GM12878 (cell line): ENCODE measurements around the gene SIGLEC6. TPM values are rescaled to one million over a fixed set of nuclear protein-coding genes. Genes with fewer than 3 reads are reported as not detected.

ENCODE experiments used
- ATAC-seq: fragments of 200-7000 bp; cut with Tn5 transposase; 3 replicates; pipeline ENCODE4 v1.9.1; 2020; ENCODE audit warnings: mild to moderate bottlenecking, moderate library complexity
- BruUV-seq: library from RNA; stranded (reverse); fragments of 400-500 nt; replicated peaks from 2 replicates; lab custom pipeline; 2021; lab: Mats Ljungman, UMichigan
- CTCF ChIA-PET: fragments of 300-600 bp; sonication (Branson Sonifier 250); formaldehyde crosslinking; extraction: SDS; loops from one replicate; lab custom pipeline; 2021; ENCODE audit warnings: inconsistent platforms; lab: Yijun Ruan, JAX
- POLR2A ChIA-PET: fragments of 350-600 bp; formaldehyde crosslinking; extraction: SDS; loops from one replicate; lab custom pipeline; 2021; ENCODE audit warnings: inconsistent platforms; lab: Charles Lee
- RAD21 ChIA-PET: fragments of 300-600 bp; sonication (Branson Sonifier 250); formaldehyde crosslinking; loops from one replicate; lab custom pipeline; 2023; ENCODE audit warnings: antibody characterized with exemption; ENCODE audit not compliant: unreplicated experiment; lab: Charles Lee
- SMC1A ChIA-PET: fragments of 300-600 bp; sonication (Branson Sonifier 250); formaldehyde crosslinking; loops from one replicate; lab custom pipeline; 2023; ENCODE audit not compliant: unreplicated experiment, uncharacterized antibody; lab: Charles Lee
- DNase-seq: peaks from one replicate; pipeline ENCODE4 v3.0.0-alpha.2; 2011; ENCODE audit warnings: low read depth, low spot score
- FAIRE-seq: peaks from 3 replicates; lab custom pipeline; 2011; peaks lifted over from hg19 to GRCh38; lab: Jason Lieb, UNC
- H2AFZ ChIP-seq: 2 replicates; pipeline ENCODE4 v1.6.0; 2011; ENCODE audit warnings: low read depth, low read length, control low read depth; ENCODE audit not compliant: control insufficient read depth
- H3K27ac ChIP-seq: 2 replicates; pipeline ENCODE4 v1.5.1; 2011; ENCODE audit warnings: control low read depth; ENCODE audit not compliant: control insufficient read depth, insufficient read depth
- H3K27me3 ChIP-seq, 2 experiments: replicated peaks in 1 of 2; 2 replicates each; pipeline versions ENCODE4 v1.6.0 to v1.6.1; 2011; ENCODE audit warnings: low read length in 1 of 2; ENCODE audit not compliant: control insufficient read depth in 2 of 2, insufficient read depth in 2 of 2
- H3K36me3 ChIP-seq, 2 experiments: 2 replicates each; pipeline ENCODE4 v1.5.1; 2011; ENCODE audit warnings: low read length in 1 of 2; ENCODE audit not compliant: control insufficient read depth in 2 of 2, insufficient read depth in 2 of 2
- H3K4me1 ChIP-seq: 2 replicates; pipeline ENCODE4 v1.6.1; 2011; ENCODE audit warnings: mild to moderate bottlenecking, low read length, moderate library complexity, mixed read lengths; ENCODE audit not compliant: control insufficient read depth, insufficient read depth
- H3K4me2 ChIP-seq: 2 replicates; pipeline ENCODE4 v1.6.0; 2011; ENCODE audit warnings: control low read depth; ENCODE audit not compliant: control insufficient read depth, insufficient read depth
- H3K4me3 ChIP-seq: fragments of 200-600 bp; sonication (generic); 2 replicates; pipeline ENCODE4 v1.5.1; 2016
- H3K79me2 ChIP-seq: 2 replicates; pipeline ENCODE4 v1.6.0; 2011; ENCODE audit warnings: low read length; ENCODE audit not compliant: control insufficient read depth, insufficient read depth
- H3K9ac ChIP-seq: 2 replicates; pipeline ENCODE4 v1.8.0; 2011; ENCODE audit warnings: low read length, control low read depth, mixed read lengths; ENCODE audit not compliant: control insufficient read depth, insufficient read depth
- H3K9me3 ChIP-seq: replicated peaks from 3 replicates; pipeline ENCODE4 v1.5.1; 2011; ENCODE audit warnings: mild to moderate bottlenecking, low read length; ENCODE audit not compliant: control insufficient read depth, insufficient read depth
- H4K20me1 ChIP-seq: 2 replicates; pipeline ENCODE4 v1.6.0; 2011; ENCODE audit not compliant: control insufficient read depth, insufficient read depth
- BCL3 ChIP-seq: IDR thresholded peaks from 2 replicates; pipeline ENCODE4 v1.6.1; 2011; ENCODE audit warnings: borderline replicate concordance, low read depth, mild to moderate bottlenecking, moderate library complexity, low read length; ENCODE audit not compliant: insufficient read depth, poor library complexity, severe bottlenecking
- CHD2 ChIP-seq: IDR thresholded peaks from 2 replicates; pipeline ENCODE4 v1.6.1; 2011; ENCODE audit warnings: low read depth, low read length, improper control_type of control experiment, borderline replicate concordance
- JUNB ChIP-seq: IDR thresholded peaks from 2 replicates; pipeline ENCODE4 v1.6.1; 2016; ENCODE audit warnings: antibody characterized with exemption, mild to moderate bottlenecking
- MLLT1 ChIP-seq: fragments of 450-650 bp; IDR thresholded peaks from 2 replicates; pipeline ENCODE4 v1.6.1; 2016; ENCODE audit warnings: mild to moderate bottlenecking
- MTA3 ChIP-seq: IDR thresholded peaks from 2 replicates; pipeline ENCODE4 v1.6.1; 2012; ENCODE audit warnings: low read length, inconsistent platforms, borderline replicate concordance
- PRDM15 ChIP-seq: fragments of 450-650 bp; formaldehyde crosslinking; IDR thresholded peaks from 2 replicates; pipeline ENCODE4 v1.4.0; 2020; ENCODE audit warnings: mild to moderate bottlenecking, moderate library complexity
- RAD21 ChIP-seq: IDR thresholded peaks from 2 replicates; pipeline ENCODE4 v1.6.1; 2011; ENCODE audit warnings: mild to moderate bottlenecking, low read depth, low read length, moderate library complexity; ENCODE audit not compliant: insufficient read depth
- SMAD5 ChIP-seq: IDR thresholded peaks from 2 replicates; pipeline ENCODE4 v1.6.1; 2016; ENCODE audit warnings: antibody characterized with exemption, low read depth
- SUPT20H ChIP-seq: IDR thresholded peaks from 2 replicates; pipeline ENCODE4 v1.6.1; 2011; ENCODE audit warnings: low read depth, mild to moderate bottlenecking, low read length, moderate library complexity, borderline replicate concordance; ENCODE audit not compliant: control insufficient read depth
- TBL1XR1 ChIP-seq: IDR thresholded peaks from 2 replicates; pipeline ENCODE4 v1.6.1; 2012; ENCODE audit warnings: low read depth, low read length, improper control_type of control experiment
- ZNF24 ChIP-seq: fragments of 450-650 bp; IDR thresholded peaks from 2 replicates; pipeline ENCODE4 v1.6.1; 2017; ENCODE audit warnings: antibody characterized with exemption, mild to moderate bottlenecking
- ZNF592 ChIP-seq: fragments of 450-650 bp; IDR thresholded peaks from 2 replicates; pipeline ENCODE4 v1.6.1; 2017; ENCODE audit warnings: mild to moderate bottlenecking, moderate library complexity
- WGBS: methylation state at CpG from one replicate; pipeline ENCODE4 v1.1.6; 2016; ENCODE audit warnings: low lambda C conversion rate; ENCODE audit not compliant: insufficient replicate concordance, insufficient coverage; ENCODE audit errors: missing lambda C conversion rate; 5-methylcytosine and 5-hydroxymethylcytosine counted together
- in situ Hi-C: fragments of 300-500 bp; cut with MboI; formaldehyde crosslinking; loops from 9 replicates; pipeline ENCODE4 v1.14.3; 2018; ENCODE audit warnings: mixed read lengths
- intact Hi-C: fragments of 100-400 bp; cut with micrococcal nuclease; formaldehyde crosslinking; loops from one replicate; pipeline ENCODE4 v1.14.2; 2022; ENCODE audit not compliant: unreplicated experiment
- polyA plus RNA-seq, 11 experiments: library from polyadenylated mRNA; depleted of rRNA in 4 of 11; unstranded in 6 of 11; stranded (reverse) in 5 of 11; fragments of >200 nt; fragmentation: Nextera tagmentation in 4 of 11; fragmentation: Illumina TruSeq in 1 of 11; extraction: Ambion mirVana in 4 of 11; extraction: Trizol in 1 of 11; gene quantifications; 1 replicate in 1 of 11; 2 replicates in 10 of 11; pipeline versions ENCODE4 v1.2.1 to v1.2.3, GENCODE V29; 2011 to 2016; ENCODE audit warnings: inconsistent platforms in 2 of 11, missing spikeins in 2 of 11, low read depth in 1 of 11
- total RNA-seq, 4 experiments: library from RNA; depleted of rRNA in 3 of 4; stranded (reverse); fragments of >200 nt in 3 of 4; fragmentation: Illumina TruSeq in 1 of 4; extraction: Trizol in 1 of 4; gene quantifications; 2 replicates each; pipeline versions ENCODE4 v1.2.1 to v1.2.3, GENCODE V29; 2013 to 2021

The SIGLEC6 gene
- total and polyA plus RNA-seq, 10 of the 15 experiments (the other 5 are each of a cell fraction or from before 2014, with no cell fraction given) = 0.08 to 0.40 (median 0.27) TPM; not detected in 2

- Histone ChIP-seq H3K9ac (no peak overlapping the region), H3K4me3 (no peak overlapping the region), H3K27me3 (peaks cover 0 to 7% of the 10 kb centered on the region in 2 experiments; a peak in 1 of 4 replicates), H4K20me1 (no peaks in the 10 kb centered on the region), H3K9me3 (no peaks in the 10 kb centered on the region), H2AFZ (no peak overlapping the region), H3K4me1 (no peaks in the 10 kb centered on the region), H3K4me2 (no peak overlapping the region), H3K79me2 (no peaks in the 10 kb centered on the region), H3K36me3 (no peaks in the 10 kb centered on the region), H3K27ac (no peak overlapping the region)
- ChIA-PET RAD21 (interaction anchor here (0.6 to 3.2 kb wide), 3 partner anchors 142 to 174 kb away, joined by 3 to 16 read pairs (median 3); no protein-coding TSS in a partner anchor), SMC1A (interaction anchor here (0.6 to 4.7 kb wide), 6 partner anchors 40 to 149 kb away, joined by 3 to 43 read pairs (median 3); partner anchors contain the start of gene SIGLEC10), CTCF (interaction anchor here (0.9 to 8.0 kb wide), 20 partner anchors 9 to 174 kb away, joined by 3 to 111 read pairs (median 5); partner anchors contain the start of gene SIGLEC6), POLR2A (no interaction called here)
- no peak for FAIRE-seq
- 0% methylated on average over 2 of the region's 2 CpGs for WGBS
- in situ Hi-C loops = no loop called here
- BruUV-seq = no TSS peak
- intact Hi-C loops = loop anchor here (5.0 kb wide), 2 partner anchors 42 to 143 kb away; no protein-coding TSS in a partner anchor
- no peak for DNase-seq
- ATAC-seq = no peak
- TF ChIP-seq SMAD5 (no peak), MLLT1 (no peak), ZNF24 (no peak), BCL3 (no peak), ZNF592 (no peak), PRDM15 (no peak), MTA3 (no peak), TBL1XR1 (no peak), JUNB (no peak), CHD2 (no peak), RAD21 (no peak), SUPT20H (no peak)
Observed at GRCh38 chr19:51513968-51514367, 17.5 kb downstream of the SIGLEC6 start.
